Measurements from ENCODE around the gene TMEM132D. TPM values are rescaled to one million over a fixed set of nuclear protein-coding genes. Genes with fewer than 3 reads are reported as not detected.
"Not testable (repeated sequence)": the region's sequence is repeated elsewhere in the genome, so short reads cannot be mapped to it uniquely, and the experiment has no call there.

Gene TMEM132D
- total RNA-seq, 4 donors from 2014 or later = 0.17 TPM; not detected in 3

- Histone ChIP-seq H3K36me3 (no peaks in the 10 kb centered on the region), H3K27me3 (peaks cover 0 to 11% (median 0%) of the 10 kb centered on the region in 4 donors), H3K4me1 (no peaks in the 10 kb centered on the region), H3K4me3 (no peak overlapping the region), H3K27ac (replicated peaks in 1 of 4) (no peak overlapping the region), H3K9me3 (no peaks in the 10 kb centered on the region)
- intact Hi-C loops (cut with DNase I) = no loop called here
- no peak for TF ChIP-seq POLR2A (IDR thresholded peaks at IDR 0.05; ENCODE audit: low read depth)
- TF ChIP-seq CTCF (IDR thresholded peaks at IDR 0.05) = no peak
- no peak for TF ChIP-seq EP300 (IDR thresholded peaks at IDR 0.05)
- TF ChIP-seq POLR2AphosphoS5 (IDR thresholded peaks at IDR 0.05) = no peak
- no peak for DNase-seq (ENCODE audit: extremely low spot score)
- WGBS = 61% methylated on average over 3 of the region's 3 CpGs
Observed at GRCh38 chr12:129540249-129540648, 363.6 kb downstream of the TMEM132D start.

GRCh38 chr12:129538724-129539335 is 365.0 kb downstream of the TMEM132D start:
- DNase-seq (ENCODE audit: extremely low spot score); H3K4me1 ChIP-seq; H3K27ac ChIP-seq (replicated peaks in 1 of 4); H3K4me3 ChIP-seq; intact Hi-C loops (cut with DNase I); H3K9me3 ChIP-seq; H3K36me3 ChIP-seq: not testable (repeated sequence)
- WGBS = 88% methylated on average over 15 of the region's 15 CpGs
- peaks cover 0 to 11% (median 0%) of the 10 kb centered on the region in 4 donors for H3K27me3 ChIP-seq

GRCh38 chr12:129538137-129538536 is 365.7 kb downstream of the TMEM132D start:
- intact Hi-C loops (cut with DNase I) = no loop called here
- Histone ChIP-seq H3K36me3 (no peaks in the 10 kb centered on the region), H3K27me3 (peaks cover 0 to 11% (median 0%) of the 10 kb centered on the region in 4 donors), H3K4me1 (no peaks in the 10 kb centered on the region), H3K9me3 (no peaks in the 10 kb centered on the region), H3K4me3 (no peak overlapping the region), H3K27ac (replicated peaks in 1 of 4) (no peak overlapping the region)
- 48% methylated on average over 3 of the region's 3 CpGs for WGBS
- no peak for TF ChIP-seq EP300 (IDR thresholded peaks at IDR 0.05)
- TF ChIP-seq POLR2A (IDR thresholded peaks at IDR 0.05; ENCODE audit: low read depth) = no peak
- TF ChIP-seq POLR2AphosphoS5 (IDR thresholded peaks at IDR 0.05) = no peak
- TF ChIP-seq CTCF (IDR thresholded peaks at IDR 0.05) = no peak
- DNase-seq (ENCODE audit: extremely low spot score) = no peak

- no peaks in the 10 kb centered on the region for H3K4me1 ChIP-seq
- DNase-seq (ENCODE audit: extremely low spot score) = no peak
- WGBS = 100% methylated on average over 2 of the region's 3 CpGs
- H3K27ac ChIP-seq (replicated peaks in 1 of 4) = no peak overlapping the region
- H3K4me3 ChIP-seq = no peak overlapping the region
- H3K27me3 ChIP-seq = peaks cover 0 to 16% (median 0%) of the 10 kb centered on the region in 4 donors
- intact Hi-C loops (cut with DNase I) = no loop called here
- no peaks in the 10 kb centered on the region for H3K9me3 ChIP-seq
- TF ChIP-seq EP300 (IDR thresholded peaks at IDR 0.05) (no peak), POLR2AphosphoS5 (IDR thresholded peaks at IDR 0.05) (no peak), CTCF (IDR thresholded peaks at IDR 0.05) (no peak), POLR2A (IDR thresholded peaks at IDR 0.05; ENCODE audit: low read depth) (no peak)
- H3K36me3 ChIP-seq = no peaks in the 10 kb centered on the region
Observed at GRCh38 chr12:129534966-129535750, 368.7 kb downstream of the TMEM132D start.

- Histone ChIP-seq H3K27ac (replicated peaks in 1 of 4) (no peak overlapping the region), H3K9me3 (no peaks in the 10 kb centered on the region), H3K27me3 (peaks cover 0 to 6% (median 0%) of the 10 kb centered on the region in 4 donors), H3K4me3 (no peak overlapping the region), H3K36me3 (no peaks in the 10 kb centered on the region), H3K4me1 (no peaks in the 10 kb centered on the region)
- WGBS = 45% methylated on average over 17 of the region's 17 CpGs
- no peak for DNase-seq (ENCODE audit: extremely low spot score)
- no peak for TF ChIP-seq POLR2A (IDR thresholded peaks at IDR 0.05; ENCODE audit: low read depth)
- TF ChIP-seq POLR2AphosphoS5 (IDR thresholded peaks at IDR 0.05) = no peak
- no peak for TF ChIP-seq EP300 (IDR thresholded peaks at IDR 0.05)
- intact Hi-C loops (cut with DNase I) = no loop called here
Observed at GRCh38 chr12:129532707-129533499, 370.9 kb downstream of the TMEM132D start.
